NCI-H460 (cell line): ENCODE data around the gene IGFBP2. TPM values are rescaled to one million over a fixed set of nuclear protein-coding genes. Genes with fewer than 3 reads are reported as not detected.

Experiments
- DNase-seq: peaks from one replicate; pipeline ENCODE4 v3.0.0-alpha.2; 2016; ENCODE audit warnings: low read depth; ENCODE audit errors: extremely low read depth
- total RNA-seq: library from RNA; depleted of rRNA; stranded (reverse); fragments of >200 nt; shearing (Covaris generic); gene quantifications from 2 replicates; pipeline ENCODE4 v1.2.3, GENCODE V29; 2014; rRNA removed

Gene IGFBP2
- total RNA-seq, 1 experiment from 2014 or later = 245 TPM

GRCh38 chr2:216698895-216699294 is 65.7 kb downstream of the IGFBP2 start:
- peak; percentile 64 for DNase-seq

GRCh38 chr2:216700088-216700567 is 66.9 kb downstream of the IGFBP2 start:
- DNase-seq = no peak

GRCh38 chr2:216700781-216701180 is 67.6 kb downstream of the IGFBP2 start:
- no peak for DNase-seq

- DNase-seq = no peak
These were observed 68.3 kb downstream of the IGFBP2 start for GRCh38 chr2:216701544-216701943.

GRCh38 chr2:216702756-216703155 is 69.5 kb downstream of the IGFBP2 start:
- DNase-seq = no peak

- DNase-seq = no peak
These were observed 77.5 kb downstream of the IGFBP2 start for GRCh38 chr2:216710551-216711301.

- DNase-seq = no peak
These were observed 78.1 kb downstream of the IGFBP2 start for GRCh38 chr2:216711348-216711747.

- DNase-seq = no peak
These were observed 80.6 kb downstream of the IGFBP2 start for GRCh38 chr2:216713691-216714336.

Other genes with a start within 250 kb of the IGFBP2 start
- gene SMARCAL1, start 220.9 kb upstream of the IGFBP2 start, total RNA-seq = 9.8 and 11.3 TPM in 2 replicates
- 4,818 and 5,323 TPM in 2 replicates for gene RPL37A, start 134.6 kb upstream of the IGFBP2 start, total RNA-seq
- 0.82 and 2.2 TPM in 2 replicates for gene IGFBP5, start 62.1 kb downstream of the IGFBP2 start, total RNA-seq
- gene TNP1, start 226.6 kb downstream of the IGFBP2 start, total RNA-seq = not detected in 2 replicates